GM19025 (cell line): ENCODE results near the gene ALDH3A1.

Experiments used
- ATAC-seq: cut with Tn5 transposase; IDR thresholded peaks from one replicate; pipeline ENCODE4 v1.9.1; 2021; ENCODE audit warnings: mild to moderate bottlenecking, low read depth, moderate library complexity; ENCODE audit not compliant: unreplicated experiment

The ALDH3A1 gene

GRCh38 chr17:19742495-19742894, 5.6 kb downstream of the ALDH3A1 start:
- ATAC-seq: no peak

GRCh38 chr17:19741832-19742457, 6.2 kb downstream of the ALDH3A1 start:
- ATAC-seq: no peak

- no peak for ATAC-seq
These were observed 7.2 kb downstream of the ALDH3A1 start for GRCh38 chr17:19740933-19741332.

GRCh38 chr17:19739241-19740201, 8.6 kb downstream of the ALDH3A1 start:
- ATAC-seq: no peak

- no peak for ATAC-seq
These were observed 9.3 kb downstream of the ALDH3A1 start for GRCh38 chr17:19738757-19739156.

- no peak for ATAC-seq
These were observed 10.0 kb downstream of the ALDH3A1 start for GRCh38 chr17:19738073-19738449.

- no peak for ATAC-seq
These were observed 10.6 kb downstream of the ALDH3A1 start for GRCh38 chr17:19737305-19738072.

GRCh38 chr17:19736071-19736470, 12.0 kb downstream of the ALDH3A1 start:
- no peak for ATAC-seq

- no peak for ATAC-seq
These were observed 14.1 kb downstream of the ALDH3A1 start for GRCh38 chr17:19733953-19734526.

- no peak for ATAC-seq
These were observed 16.5 kb downstream of the ALDH3A1 start for GRCh38 chr17:19731626-19732025.

- no peak for ATAC-seq
These were observed 17.3 kb downstream of the ALDH3A1 start for GRCh38 chr17:19730843-19731242.

- ATAC-seq: no peak
These were observed 18.2 kb downstream of the ALDH3A1 start for GRCh38 chr17:19729900-19730299.

- ATAC-seq: no peak
These were observed 20.0 kb downstream of the ALDH3A1 start for GRCh38 chr17:19728084-19728495.

- no peak for ATAC-seq
These were observed 20.5 kb downstream of the ALDH3A1 start for GRCh38 chr17:19727501-19728078.

- ATAC-seq: no peak
These were observed 21.3 kb downstream of the ALDH3A1 start for GRCh38 chr17:19726631-19727376.

- no peak for ATAC-seq
These were observed 22.6 kb downstream of the ALDH3A1 start for GRCh38 chr17:19725486-19725885.

GRCh38 chr17:19724501-19725420, 23.3 kb downstream of the ALDH3A1 start:
- no peak for ATAC-seq

- no peak for ATAC-seq
These were observed 24.1 kb downstream of the ALDH3A1 start for GRCh38 chr17:19723964-19724363.
